Measurements from ENCODE around the gene CPNE2.

Gene CPNE2

GRCh38 chr16:57072616-57073275 is 19.6 kb upstream of the CPNE2 start:
- H3K36me3 ChIP-seq = peaks cover 47 to 100% (median 99%) of the 10 kb centered on the region in 11 experiments
- no peaks in the 10 kb centered on the region for H3K9me3 ChIP-seq (replicated peaks in 1 of 11)
- H3K27ac ChIP-seq = no peak overlapping the region
- peaks cover 0 to 100% (median 74%) of the 10 kb centered on the region in 11 experiments; a peak in 15 of 22 replicates for H4K20me1 ChIP-seq
- peaks cover 0 to 28% (median 16%) of the 10 kb centered on the region in 10 experiments; a peak in 16 of 20 replicates for H3K4me1 ChIP-seq
- no peak overlapping the region for H3K4me3 ChIP-seq
- TF ChIP-seq Cebpa-rat (IDR thresholded peaks at IDR 0.05) = no peak
- peak overlapping the region in 1 of 11 experiments; percentile 29; a peak in 2 of 22 replicates for H3K4me2 ChIP-seq
- no peak overlapping the region for H3K9ac ChIP-seq
- no peaks in the 10 kb centered on the region for H3K27me3 ChIP-seq

- H3K27ac ChIP-seq = peak overlapping the region in 2 of 11 experiments; percentile 11 to 20; a peak in 2 of 22 replicates
- H4K20me1 ChIP-seq = peaks cover 0 to 100% (median 90%) of the 10 kb centered on the region in 11 experiments; a peak in 15 of 22 replicates
- peaks cover 84 to 100% (median 100%) of the 10 kb centered on the region in 11 experiments for H3K36me3 ChIP-seq
- peak overlapping the region in 1 of 11 experiments; percentile 12; a peak in 1 of 22 replicates for H3K9ac ChIP-seq
- H3K9me3 ChIP-seq (replicated peaks in 1 of 11) = no peaks in the 10 kb centered on the region
- no peak for TF ChIP-seq Cebpa-rat (IDR thresholded peaks at IDR 0.05)
- H3K27me3 ChIP-seq = no peaks in the 10 kb centered on the region
- H3K4me3 ChIP-seq = no peak overlapping the region
- H3K4me2 ChIP-seq = no peak overlapping the region
- H3K4me1 ChIP-seq = peaks cover 0 to 5% (median 0%) of the 10 kb centered on the region in 10 experiments; a peak in 2 of 20 replicates
Observed at GRCh38 chr16:57077714-57078113, 14.7 kb upstream of the CPNE2 start.

- peaks cover 49 to 71% (median 66%) of the 10 kb centered on the region in 11 experiments for H3K36me3 ChIP-seq
- no peak overlapping the region for H3K9ac ChIP-seq
- H3K9me3 ChIP-seq (replicated peaks in 1 of 11) = no peaks in the 10 kb centered on the region
- no peak overlapping the region for H3K4me3 ChIP-seq
- H4K20me1 ChIP-seq = peaks cover 0 to 74% (median 70%) of the 10 kb centered on the region in 11 experiments; a peak in 14 of 22 replicates
- H3K27me3 ChIP-seq = no peaks in the 10 kb centered on the region
- no peak for TF ChIP-seq Cebpa-rat (IDR thresholded peaks at IDR 0.05)
- no peak overlapping the region for H3K27ac ChIP-seq
- H3K4me1 ChIP-seq = peaks cover 9 to 31% (median 22%) of the 10 kb centered on the region in 10 experiments
- H3K4me2 ChIP-seq = no peak overlapping the region
Observed at GRCh38 chr16:57081744-57082143, 10.6 kb upstream of the CPNE2 start.

DNA sequence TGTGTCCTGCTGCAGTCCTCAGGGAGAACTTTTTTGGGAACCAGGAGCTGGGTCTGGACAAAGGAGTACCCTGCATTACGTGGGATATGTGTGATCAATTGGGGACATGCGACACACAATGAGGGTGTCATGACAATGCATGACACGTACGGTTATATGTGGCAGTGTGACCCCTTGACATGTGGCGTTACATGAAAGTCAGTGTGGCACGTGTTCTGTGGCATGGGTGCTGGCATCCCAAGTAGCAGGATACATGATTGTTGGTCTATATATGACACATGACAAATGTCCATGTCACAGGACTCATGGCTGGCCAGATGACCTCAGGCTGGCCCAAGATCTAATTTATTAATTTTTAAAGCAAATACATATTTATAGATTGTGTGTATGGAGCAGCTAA is 9.7 kb upstream of the CPNE2 start:
- no peaks in the 10 kb centered on the region for H3K9me3 ChIP-seq (replicated peaks in 1 of 11)
- TF ChIP-seq Cebpa-rat (IDR thresholded peaks at IDR 0.05) = no peak
- H3K9ac ChIP-seq = no peak overlapping the region
- H3K36me3 ChIP-seq = peaks cover 40 to 62% (median 57%) of the 10 kb centered on the region in 11 experiments
- H3K4me1 ChIP-seq = peaks cover 9 to 33% (median 28%) of the 10 kb centered on the region in 10 experiments
- H3K27me3 ChIP-seq = no peaks in the 10 kb centered on the region
- no peak overlapping the region for H3K4me3 ChIP-seq
- peaks cover 0 to 64% (median 60%) of the 10 kb centered on the region in 11 experiments; a peak in 13 of 22 replicates for H4K20me1 ChIP-seq
- H3K4me2 ChIP-seq = no peak overlapping the region
- H3K27ac ChIP-seq = no peak overlapping the region

- Histone ChIP-seq H3K9ac (peak overlapping the region in 1 of 11 experiments; percentile 5; a peak in 2 of 22 replicates), H3K9me3 (replicated peaks in 1 of 11) (no peaks in the 10 kb centered on the region), H4K20me1 (peaks cover 0 to 55% (median 51%) of the 10 kb centered on the region in 11 experiments; a peak in 13 of 22 replicates), H3K4me1 (peaks cover 9 to 33% (median 28%) of the 10 kb centered on the region in 10 experiments), H3K36me3 (peaks cover 37 to 52% (median 47%) of the 10 kb centered on the region in 11 experiments), H3K4me2 (peak overlapping the region in 4 of 11 experiments; percentile 5 to 41 (median 16); a peak in 5 of 22 replicates), H3K27me3 (no peaks in the 10 kb centered on the region), H3K27ac (peak overlapping the region in 2 of 11 experiments; percentile 2 to 28; a peak in 1 of 22 replicates), H3K4me3 (no peak overlapping the region)
- no peak for TF ChIP-seq Cebpa-rat (IDR thresholded peaks at IDR 0.05)
Observed at GRCh38 chr16:57083485-57084126, 8.8 kb upstream of the CPNE2 start.

- Histone ChIP-seq H4K20me1 (peaks cover 0 to 48% (median 44%) of the 10 kb centered on the region in 11 experiments; a peak in 13 of 22 replicates), H3K9ac (peak overlapping the region in 9 of 11 experiments; percentile 23 to 60 (median 47); a peak in 15 of 22 replicates), H3K9me3 (replicated peaks in 1 of 11) (no peaks in the 10 kb centered on the region), H3K4me3 (no peak overlapping the region), H3K4me1 (peaks cover 9 to 39% (median 32%) of the 10 kb centered on the region in 10 experiments), H3K27ac (peak overlapping the region in 9 of 11 experiments; percentile 24 to 74 (median 67); a peak in 17 of 22 replicates), H3K4me2 (peak overlapping the region; percentile 5 to 65 (median 51); a peak in 20 of 22 replicates), H3K27me3 (no peaks in the 10 kb centered on the region), H3K36me3 (peaks cover 30 to 45% (median 40%) of the 10 kb centered on the region in 11 experiments)
- TF ChIP-seq Cebpa-rat (IDR thresholded peaks at IDR 0.05) = no peak
Observed at GRCh38 chr16:57084257-57084770, 8.1 kb upstream of the CPNE2 start.

GRCh38 chr16:57084996-57085395 is 7.4 kb upstream of the CPNE2 start:
- TF ChIP-seq Cebpa-rat (IDR thresholded peaks at IDR 0.05) = peak in 2 of 11 experiments; percentile 53 to 60; a peak in 4 of 22 replicates
- Histone ChIP-seq H3K27ac (peak overlapping the region in 9 of 11 experiments; percentile 24 to 74 (median 67); a peak in 17 of 22 replicates), H4K20me1 (peaks cover 0 to 41% (median 37%) of the 10 kb centered on the region in 11 experiments; a peak in 13 of 22 replicates), H3K9ac (peak overlapping the region in 9 of 11 experiments; percentile 23 to 60 (median 47); a peak in 15 of 22 replicates), H3K36me3 (peaks cover 23 to 39% (median 34%) of the 10 kb centered on the region in 11 experiments), H3K9me3 (replicated peaks in 1 of 11) (no peaks in the 10 kb centered on the region), H3K4me1 (peaks cover 9 to 46% (median 38%) of the 10 kb centered on the region in 10 experiments), H3K27me3 (no peaks in the 10 kb centered on the region), H3K4me3 (no peak overlapping the region), H3K4me2 (peak overlapping the region in 9 of 11 experiments; percentile 45 to 65 (median 51); a peak in 18 of 22 replicates)

GRCh38 chr16:57087003-57087402 is 5.4 kb upstream of the CPNE2 start:
- peaks cover 0 to 21% (median 20%) of the 10 kb centered on the region in 11 experiments; a peak in 13 of 22 replicates for H4K20me1 ChIP-seq
- no peak for TF ChIP-seq Cebpa-rat (IDR thresholded peaks at IDR 0.05)
- H3K36me3 ChIP-seq = peaks cover 8 to 19% (median 14%) of the 10 kb centered on the region in 11 experiments; a peak in 20 of 22 replicates
- no peak overlapping the region for H3K4me3 ChIP-seq
- H3K27me3 ChIP-seq = no peaks in the 10 kb centered on the region
- H3K27ac ChIP-seq = peak overlapping the region in 1 of 11 experiments; percentile 33; a peak in 1 of 22 replicates
- H3K4me1 ChIP-seq = peaks cover 16 to 64% (median 53%) of the 10 kb centered on the region in 10 experiments
- H3K9ac ChIP-seq = no peak overlapping the region
- no peaks in the 10 kb centered on the region for H3K9me3 ChIP-seq (replicated peaks in 1 of 11)
- peak overlapping the region in 5 of 11 experiments; percentile 1 to 33 (median 16); a peak in 5 of 22 replicates for H3K4me2 ChIP-seq

All from BLaER1 treated with 17β-estradiol and CSF1 and Interleukin-3, amounts not matched to agents 10 nM and 100 nM (cell line).